ENCODE results near the gene KIAA1671. TPM values are rescaled to one million over a fixed set of nuclear protein-coding genes. Genes with fewer than 3 reads are reported as not detected.

Gene KIAA1671
- total and polyA plus RNA-seq, 2 of the 4 experiments (the other 2 are of a cell fraction), result 0.02 TPM; not detected in 1

DNA sequence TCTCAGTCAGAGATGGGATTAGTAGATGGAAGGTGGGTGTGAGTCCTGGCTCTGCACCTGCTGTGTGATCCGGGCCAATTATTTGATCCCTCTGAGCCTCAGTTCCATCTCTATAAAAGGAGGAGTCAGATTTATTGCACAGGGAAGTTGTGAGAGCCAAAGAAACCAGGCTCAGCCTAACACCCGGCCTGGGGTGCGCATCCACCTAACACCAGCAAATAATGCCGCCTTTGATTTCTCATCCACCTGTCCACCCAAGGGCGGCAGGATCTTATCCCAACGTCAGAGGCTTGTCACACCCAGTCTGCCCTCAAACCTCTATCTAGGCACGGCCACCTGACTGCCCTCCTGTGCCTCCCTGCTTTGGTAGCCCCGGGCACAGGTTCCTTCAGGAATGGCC, 269.3 kb downstream of the KIAA1671 start:
- no peak overlapping the region for H2BK5ac ChIP-seq (ENCODE audit: low read depth, low read length, poor library complexity, severe bottlenecking)
- H4K91ac ChIP-seq (ENCODE audit: insufficient read depth, low read depth, low read length), result no peak overlapping the region
- dilution Hi-C loops (cut with HindIII; ENCODE audit: low sequenced_read_pairs, unreplicated experiment) (no loop called here), intact Hi-C loops (cut with micrococcal nuclease) (no loop called here), in situ Hi-C loops (cut with MboI; ENCODE audit: low sequenced_read_pairs) (no loop called here)
- no peaks in the 10 kb centered on the region; the same call in 1 of the 2 replicates for H3K27me3 ChIP-seq (ENCODE audit: control insufficient read depth, insufficient read depth, low read length)
- no peak overlapping the region for H3K4ac ChIP-seq (ENCODE audit: low read depth, low read length)
- H3K9ac ChIP-seq (ENCODE audit: low read depth, low read length), result no peak overlapping the region
- H3K4me2 ChIP-seq (ENCODE audit: low read depth, low read length), result no peak overlapping the region
- H3K18ac ChIP-seq (ENCODE audit: low read depth, low read length), result no peak overlapping the region
- no peak overlapping the region for H2AK9ac ChIP-seq (replicated peaks; ENCODE audit: low read depth, low read length, poor library complexity)
- H4K8ac ChIP-seq (ENCODE audit: low read depth in 2 of 2, low read length in 2 of 2), result no peak overlapping the region
- H3K14ac ChIP-seq (replicated peaks; ENCODE audit: low read depth, low read length), result no peak overlapping the region
- H3K36me3 ChIP-seq (ENCODE audit: control insufficient read depth, insufficient read depth, low read length), result no peaks in the 10 kb centered on the region
- no TSS peak for BruUV-seq (replicated peaks)
- no peak overlapping the region for H2AFZ ChIP-seq (replicated peaks; ENCODE audit: low read length, poor library complexity)
- no peak overlapping the region for H2BK15ac ChIP-seq (ENCODE audit: low read depth, low read length)
- H2BK20ac ChIP-seq (ENCODE audit: low read depth, low read length), result no peak overlapping the region
- H3K4me3 ChIP-seq (ENCODE audit: insufficient read depth, low read depth, low read length), result no peak overlapping the region
- H4K5ac ChIP-seq (ENCODE audit: low read depth, low read length), result no peak overlapping the region
- ChIA-PET CTCF (no interaction called here), POLR2A (ENCODE audit: unreplicated experiment) (no interaction called here)
- no CpG with 5 or more reads among the region's 8 CpGs for WGBS, 2 experiments (ENCODE audit: extremely low coverage in 2 of 2, insufficient read length in 1 of 2)
- no peaks in the 10 kb centered on the region for H3K9me3 ChIP-seq (ENCODE audit: control insufficient read depth, insufficient read depth, low read length)
- DNase-seq (no peak), ATAC-seq (ENCODE audit: low read depth) (no peak)
- no peak overlapping the region for H3K23ac ChIP-seq (ENCODE audit: low read depth, low read length)
- H2AK5ac ChIP-seq (ENCODE audit: low read depth, low read length), result no peak overlapping the region
- H3K27ac ChIP-seq (ENCODE audit: insufficient read depth, low read length), result no peak overlapping the region
- H3K9me1 ChIP-seq (ENCODE audit: insufficient read depth, low read length), result no peaks in the 10 kb centered on the region
- TF ChIP-seq RCOR1 (IDR thresholded peaks at IDR 0.05; ENCODE audit: insufficient replicate concordance, low read length), result no peak
- TF ChIP-seq MXI1 (IDR thresholded peaks at IDR 0.05; ENCODE audit: borderline replicate concordance, low read depth, low read length), result no peak
- no peak for TF ChIP-seq RAD21 (IDR thresholded peaks at IDR 0.05; ENCODE audit: low read length)
- TF ChIP-seq RFX5 (IDR thresholded peaks at IDR 0.05; ENCODE audit: low read depth, low read length), result no peak
- no peak overlapping the region for H3K56ac ChIP-seq (ENCODE audit: extremely low read depth, insufficient read depth, low read length)
- H2BK120ac ChIP-seq (ENCODE audit: low read depth, low read length), result no peak overlapping the region
- H3K4me1 ChIP-seq (ENCODE audit: control insufficient read depth, insufficient read depth, low read length), result no peaks in the 10 kb centered on the region
- H3K79me1 ChIP-seq (ENCODE audit: low read depth in 1 of 2, low read length in 2 of 2), result no peaks in the 10 kb centered on the region
- H4K20me1 ChIP-seq (ENCODE audit: insufficient read depth, low read length), result no peaks in the 10 kb centered on the region
